Retinal pigment epithelial cell (primary cell): ENCODE measurements around the gene ENTR1.
A peak's percentile ranks its signal among the peaks of the same experiment; 100 is the strongest.

ENCODE experiments used
- DNase-seq: peaks from one replicate; pipeline ENCODE4 v3.0.0-alpha.2; 2010; ENCODE audit warnings: low read depth
- H3K4me3 ChIP-seq: 2 replicates; pipeline ENCODE4 v1.5.1; 2011; ENCODE audit warnings: mild to moderate bottlenecking, low read length, control low read depth, moderate library complexity
- TF ChIP-seq, protein P1 (sequence below): conservative IDR thresholded peaks from 2 replicates; pipeline ENCODE4 v1.5.1; 2011; ENCODE audit warnings: low read depth, low read length, control low read depth, inconsistent platforms

Gene ENTR1

DNA sequence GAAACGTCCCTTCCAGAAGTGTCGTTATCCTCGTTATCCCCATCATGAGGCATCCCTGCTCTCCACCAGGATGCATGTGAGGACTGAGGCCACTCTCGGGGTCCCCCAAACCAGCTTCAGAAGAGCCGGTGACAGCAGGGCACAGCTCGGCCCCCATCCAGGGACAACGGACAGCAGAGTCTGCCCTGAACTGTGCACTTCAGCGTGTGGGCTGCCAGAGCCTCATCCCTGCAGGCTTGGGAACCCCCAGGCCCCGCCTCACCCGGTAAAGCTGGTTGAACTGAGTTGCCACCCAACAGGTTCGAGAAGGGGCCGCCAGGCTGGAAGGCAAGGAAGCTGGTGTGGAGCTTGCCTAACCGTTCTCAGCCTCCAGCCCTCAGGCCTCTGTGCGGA, 36.2 kb downstream of the ENTR1 start:
- TF ChIP-seq, protein P1, sequence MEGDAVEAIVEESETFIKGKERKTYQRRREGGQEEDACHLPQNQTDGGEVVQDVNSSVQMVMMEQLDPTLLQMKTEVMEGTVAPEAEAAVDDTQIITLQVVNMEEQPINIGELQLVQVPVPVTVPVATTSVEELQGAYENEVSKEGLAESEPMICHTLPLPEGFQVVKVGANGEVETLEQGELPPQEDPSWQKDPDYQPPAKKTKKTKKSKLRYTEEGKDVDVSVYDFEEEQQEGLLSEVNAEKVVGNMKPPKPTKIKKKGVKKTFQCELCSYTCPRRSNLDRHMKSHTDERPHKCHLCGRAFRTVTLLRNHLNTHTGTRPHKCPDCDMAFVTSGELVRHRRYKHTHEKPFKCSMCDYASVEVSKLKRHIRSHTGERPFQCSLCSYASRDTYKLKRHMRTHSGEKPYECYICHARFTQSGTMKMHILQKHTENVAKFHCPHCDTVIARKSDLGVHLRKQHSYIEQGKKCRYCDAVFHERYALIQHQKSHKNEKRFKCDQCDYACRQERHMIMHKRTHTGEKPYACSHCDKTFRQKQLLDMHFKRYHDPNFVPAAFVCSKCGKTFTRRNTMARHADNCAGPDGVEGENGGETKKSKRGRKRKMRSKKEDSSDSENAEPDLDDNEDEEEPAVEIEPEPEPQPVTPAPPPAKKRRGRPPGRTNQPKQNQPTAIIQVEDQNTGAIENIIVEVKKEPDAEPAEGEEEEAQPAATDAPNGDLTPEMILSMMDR, result no peak
- no peak for DNase-seq
- no peak overlapping the region for H3K4me3 ChIP-seq

- no peak within 1 kb of the TSS for H3K4me3 ChIP-seq
- no peak for DNase-seq
- TF ChIP-seq, protein P1, result no peak
These were observed 36.9 kb downstream of the ENTR1 start, which contains the start of gene CARD9 for GRCh38 chr9:136373300-136374182. Gene CARD9, minus strand, starts transcription at chr9:136373669. Its CDS starts 1,591 bp downstream, at chr9:136372078.

GRCh38 chr9:136372561-136373299, 37.7 kb downstream of the ENTR1 start:
- TF ChIP-seq, protein P1, result peak; percentile 41
- no peak overlapping the region for H3K4me3 ChIP-seq
- no peak for DNase-seq

DNA sequence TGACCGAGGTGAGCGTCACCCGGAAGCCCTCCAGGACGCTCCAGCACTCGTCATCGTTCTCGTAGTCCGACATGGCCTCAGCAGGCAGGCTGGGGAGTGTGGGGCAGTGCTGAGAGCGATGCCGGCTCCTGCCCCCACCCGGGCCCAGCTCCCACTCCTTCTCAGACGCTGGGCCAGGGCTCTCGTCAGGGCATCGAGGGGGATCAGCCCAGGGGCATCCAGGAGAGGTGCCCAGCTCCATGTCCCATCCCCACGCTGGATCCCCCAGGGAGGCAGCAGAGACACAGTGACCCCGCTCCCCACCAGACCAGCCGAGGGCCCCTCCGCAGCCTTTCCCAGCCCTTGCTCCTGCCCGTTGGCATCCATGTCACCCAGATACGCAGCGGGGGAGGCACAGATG, 38.4 kb downstream of the ENTR1 start:
- TF ChIP-seq, protein P1, result no peak
- DNase-seq, result no peak
- no peak overlapping the region for H3K4me3 ChIP-seq

GRCh38 chr9:136371533-136371880, 38.9 kb downstream of the ENTR1 start:
- H3K4me3 ChIP-seq, result no peak overlapping the region
- no peak for DNase-seq
- TF ChIP-seq, protein P1, result no peak

DNA sequence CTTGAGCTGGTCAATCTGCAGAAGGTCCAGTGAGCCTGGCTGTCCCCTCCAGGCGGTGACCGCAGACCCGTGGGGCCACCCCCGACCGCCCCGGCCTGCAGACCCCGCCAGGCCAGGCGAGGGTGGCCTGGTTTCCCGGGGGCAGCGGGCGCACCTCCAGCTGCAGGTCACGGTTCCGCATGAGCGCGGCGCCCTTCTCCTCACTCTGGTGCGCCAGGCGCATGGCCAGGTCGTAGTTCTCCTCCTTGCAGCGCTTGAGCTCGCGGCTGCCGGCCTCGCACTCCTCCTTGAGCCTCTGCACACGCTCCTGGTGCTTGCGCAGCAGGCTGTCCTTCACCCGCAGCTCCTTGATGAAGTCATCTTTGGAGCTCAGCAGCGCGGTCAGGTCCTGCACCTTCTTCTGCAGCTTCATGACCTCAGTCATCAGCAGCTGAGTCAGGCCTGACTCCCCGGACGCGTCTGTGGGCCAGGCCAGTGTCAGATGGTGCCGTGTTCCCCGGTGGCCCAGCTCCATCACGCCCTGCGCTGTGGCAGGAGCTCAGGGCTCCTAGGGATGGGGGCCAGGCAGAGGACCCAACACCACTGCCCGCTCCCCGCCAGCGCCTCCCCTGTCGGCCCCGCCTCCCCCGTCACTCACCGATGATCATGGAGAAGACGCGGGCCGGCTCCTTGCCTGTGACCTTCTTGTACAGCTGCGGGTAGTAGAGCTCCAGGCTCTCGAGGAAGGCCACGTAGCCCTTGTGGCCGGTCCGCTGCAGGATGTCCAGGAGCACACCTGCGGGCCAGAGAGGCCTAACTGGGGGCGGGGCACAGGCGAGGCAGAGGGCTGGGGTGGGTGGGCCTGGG, 39.5 kb downstream of the ENTR1 start:
- TF ChIP-seq, protein P1, result no peak
- H3K4me3 ChIP-seq, result no peak overlapping the region
- DNase-seq, result no peak
